BLaER1 (cell line): Measurements from ENCODE around the gene LRRC15.

Experiments
- H3K27ac ChIP-seq: shearing (Covaris generic); formaldehyde crosslinking; 2 replicates; pipeline ENCODE4 v1.8.1; 2022
- H3K27me3 ChIP-seq: shearing (Covaris generic); formaldehyde crosslinking; 2 replicates; pipeline ENCODE4 v1.8.1; 2022
- H3K36me3 ChIP-seq: shearing (Covaris generic); formaldehyde crosslinking; 2 replicates; pipeline ENCODE4 v1.8.1; 2022
- H3K4me1 ChIP-seq: shearing (Covaris generic); formaldehyde crosslinking; 2 replicates; pipeline ENCODE4 v1.8.1; 2022
- H3K4me2 ChIP-seq: shearing (Covaris generic); formaldehyde crosslinking; 2 replicates; pipeline ENCODE4 v1.8.1; 2022
- H3K4me3 ChIP-seq: shearing (Covaris generic); formaldehyde crosslinking; 2 replicates; pipeline ENCODE4 v1.8.1; 2022
- H3K9ac ChIP-seq: shearing (Covaris generic); formaldehyde crosslinking; 2 replicates; pipeline ENCODE4 v1.8.1; 2022
- H3K9me3 ChIP-seq: shearing (Covaris generic); formaldehyde crosslinking; 2 replicates; pipeline ENCODE4 v1.8.1; 2022
- H4K20me1 ChIP-seq: shearing (Covaris generic); formaldehyde crosslinking; 2 replicates; pipeline ENCODE4 v1.8.1; 2022
- Cebpa-rat ChIP-seq: shearing (Covaris generic); IDR thresholded peaks from 2 replicates; pipeline ENCODE4 v1.8.1; 2022

The LRRC15 gene

GRCh38 chr3:194330579-194330978 is 39.0 kb downstream of the LRRC15 start:
- TF ChIP-seq Cebpa-rat: no peak
- Histone ChIP-seq H3K9me3 (0 out of 2 replicates have a peak, but pooled peaks cover 6% of the 10 kb centered on the region), H3K27me3 (peaks cover 23% of the 10 kb centered on the region), H3K4me1 (peaks cover 18% of the 10 kb centered on the region), H3K36me3 (no peaks in the 10 kb centered on the region), H3K9ac (no peak overlapping the region), H3K27ac (no peak overlapping the region), H3K4me3 (no peak overlapping the region), H3K4me2 (peak overlapping the region; percentile 30), H4K20me1 (no peaks in the 10 kb centered on the region)

- Histone ChIP-seq H3K9me3 (0 out of 2 replicates have a peak, but pooled peaks cover 6% of the 10 kb centered on the region), H3K4me1 (peaks cover 14% of the 10 kb centered on the region), H3K27me3 (peaks cover 23% of the 10 kb centered on the region), H3K9ac (no peak overlapping the region), H3K4me2 (peak overlapping the region; percentile 30; the same call in 1 of the 2 replicates), H3K27ac (no peak overlapping the region), H4K20me1 (no peaks in the 10 kb centered on the region), H3K36me3 (no peaks in the 10 kb centered on the region), H3K4me3 (no peak overlapping the region)
- no peak for TF ChIP-seq Cebpa-rat
Measured at GRCh38 chr3:194330160-194330559, 39.4 kb downstream of the LRRC15 start.

- no peaks in the 10 kb centered on the region for H4K20me1 ChIP-seq
- H3K9me3 ChIP-seq: 0 out of 2 replicates have a peak, but pooled peaks cover 6% of the 10 kb centered on the region
- no peak overlapping the region for H3K9ac ChIP-seq
- H3K4me3 ChIP-seq: no peak overlapping the region
- no peaks in the 10 kb centered on the region for H3K36me3 ChIP-seq
- no peak overlapping the region for H3K27ac ChIP-seq
- H3K4me1 ChIP-seq: peaks cover 13% of the 10 kb centered on the region
- TF ChIP-seq Cebpa-rat: no peak
- H3K27me3 ChIP-seq: peaks cover 23% of the 10 kb centered on the region
- H3K4me2 ChIP-seq: no peak overlapping the region
Measured at GRCh38 chr3:194329583-194329965, 40.0 kb downstream of the LRRC15 start.

DNA sequence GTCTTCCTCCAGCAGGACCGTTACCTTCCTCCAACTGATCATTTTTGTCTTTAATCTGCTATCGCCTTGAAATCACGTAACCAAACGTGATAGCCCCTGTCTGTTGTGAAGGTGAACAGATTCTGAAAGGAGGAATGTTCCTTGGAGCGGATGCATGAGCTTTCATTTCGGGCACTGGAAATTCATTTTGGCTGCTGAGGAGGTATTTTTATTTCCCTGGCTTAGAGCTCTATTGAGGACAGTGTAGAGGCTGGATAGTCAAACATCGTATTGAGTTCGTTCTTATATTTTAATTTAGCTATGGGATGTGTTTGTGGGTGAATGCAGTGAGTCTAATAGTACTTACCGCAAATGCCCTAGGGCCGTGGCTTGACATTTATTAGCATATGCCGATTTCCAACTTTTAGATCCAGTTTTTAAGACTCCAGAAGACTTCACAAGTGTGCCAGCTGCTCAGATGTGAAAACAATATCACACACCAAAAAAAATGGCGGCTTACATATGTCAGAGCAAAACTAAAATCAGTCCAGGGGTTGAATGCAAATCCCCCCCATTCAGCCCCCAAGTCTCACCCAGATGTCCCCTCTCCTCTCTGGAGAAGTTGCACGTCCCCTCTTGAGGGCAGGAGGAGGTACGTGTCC is 40.5 kb downstream of the LRRC15 start:
- Histone ChIP-seq H3K27ac (no peak overlapping the region), H3K27me3 (peaks cover 23% of the 10 kb centered on the region), H3K9ac (no peak overlapping the region), H3K36me3 (no peaks in the 10 kb centered on the region), H4K20me1 (no peaks in the 10 kb centered on the region), H3K4me2 (no peak overlapping the region), H3K4me3 (no peak overlapping the region), H3K9me3 (0 out of 2 replicates have a peak, but pooled peaks cover 6% of the 10 kb centered on the region), H3K4me1 (peaks cover 17% of the 10 kb centered on the region)
- TF ChIP-seq Cebpa-rat: no peak

DNA sequence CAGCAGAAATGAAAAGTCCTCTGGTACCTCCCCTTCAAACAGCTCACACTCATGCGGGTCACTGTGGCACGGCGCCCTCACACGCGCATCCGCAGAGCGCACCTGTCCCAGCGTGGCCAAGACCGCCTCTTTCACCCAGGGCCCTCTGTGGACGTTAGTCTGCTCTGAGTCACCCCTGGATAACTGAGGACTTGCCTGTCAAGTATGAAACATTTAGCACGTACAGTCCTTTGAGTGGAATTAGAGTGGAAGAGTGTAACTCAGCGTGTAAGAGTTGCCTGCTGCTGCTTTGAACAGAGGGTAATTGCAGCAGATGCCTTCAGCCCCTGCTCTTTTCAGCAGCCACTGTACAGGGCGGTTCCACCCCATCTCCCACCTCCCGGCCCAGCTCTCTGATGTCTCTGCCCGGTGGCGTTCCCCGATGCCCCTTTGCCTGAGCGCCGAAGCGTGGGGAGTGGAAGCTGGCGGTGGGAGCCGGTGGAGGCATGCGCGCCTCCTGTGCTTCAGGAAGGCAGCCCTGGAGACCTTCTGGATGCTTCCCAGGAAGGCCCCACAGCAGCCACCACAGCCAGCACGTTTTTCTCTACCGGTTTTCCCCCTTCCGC is 41.4 kb downstream of the LRRC15 start:
- no peaks in the 10 kb centered on the region for H4K20me1 ChIP-seq
- no peak overlapping the region for H3K4me3 ChIP-seq
- peaks cover 17% of the 10 kb centered on the region for H3K27me3 ChIP-seq
- 0 out of 2 replicates have a peak, but pooled peaks cover 6% of the 10 kb centered on the region for H3K9me3 ChIP-seq
- no peak overlapping the region for H3K27ac ChIP-seq
- H3K36me3 ChIP-seq: no peaks in the 10 kb centered on the region
- TF ChIP-seq Cebpa-rat: no peak
- H3K9ac ChIP-seq: no peak overlapping the region
- peaks cover 17% of the 10 kb centered on the region for H3K4me1 ChIP-seq
- no peak overlapping the region for H3K4me2 ChIP-seq

DNA sequence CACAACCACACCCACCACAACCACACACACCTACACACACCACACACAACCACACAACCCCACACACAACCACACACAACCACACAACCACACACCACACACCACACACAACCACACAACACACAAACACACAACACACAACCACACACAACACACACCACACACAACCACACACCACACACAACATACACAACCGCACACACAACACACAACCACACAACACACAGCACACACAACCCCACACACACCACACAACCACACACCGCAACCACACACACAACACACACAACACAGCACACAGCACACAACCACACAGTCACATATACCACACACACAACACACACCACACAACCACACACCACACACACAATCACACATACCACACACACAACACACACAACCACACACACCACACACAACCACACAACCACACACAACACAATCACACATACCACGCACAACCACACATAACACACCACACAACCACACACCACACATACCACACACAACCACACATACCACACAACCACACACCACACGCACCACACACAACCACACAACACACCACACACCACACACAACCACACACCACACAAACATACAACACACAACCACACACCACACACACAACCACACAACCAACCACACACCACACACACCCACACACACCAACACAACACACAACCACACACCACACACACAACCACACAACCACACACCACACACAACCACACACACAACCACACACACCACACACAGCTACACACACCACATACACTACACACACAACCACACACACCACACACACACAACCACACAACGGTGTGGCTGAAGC is 42.1 kb downstream of the LRRC15 start:
- H3K27me3 ChIP-seq: peaks cover 10% of the 10 kb centered on the region
- H4K20me1 ChIP-seq: no peaks in the 10 kb centered on the region
- no peak overlapping the region for H3K4me2 ChIP-seq
- no peak overlapping the region for H3K9ac ChIP-seq
- H3K36me3 ChIP-seq: no peaks in the 10 kb centered on the region
- H3K27ac ChIP-seq: no peak overlapping the region
- no peak for TF ChIP-seq Cebpa-rat
- H3K4me3 ChIP-seq: no peak overlapping the region
- H3K4me1 ChIP-seq: peaks cover 15% of the 10 kb centered on the region
- H3K9me3 ChIP-seq: 0 out of 2 replicates have a peak, but pooled peaks cover 6% of the 10 kb centered on the region

DNA sequence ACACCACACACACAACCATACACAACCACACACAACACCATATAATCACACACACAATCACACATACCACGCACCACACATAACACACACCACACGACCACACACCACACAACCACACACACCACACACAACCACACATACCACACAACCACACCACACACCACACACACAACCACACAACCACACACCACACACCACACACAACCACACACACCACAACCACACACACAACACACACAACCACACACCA is 42.6 kb downstream of the LRRC15 start:
- TF ChIP-seq Cebpa-rat: no peak
- no peaks in the 10 kb centered on the region for H4K20me1 ChIP-seq
- H3K4me2 ChIP-seq: no peak overlapping the region
- H3K27ac ChIP-seq: no peak overlapping the region
- H3K9ac ChIP-seq: no peak overlapping the region
- peaks cover 4% of the 10 kb centered on the region for H3K27me3 ChIP-seq
- H3K36me3 ChIP-seq: no peaks in the 10 kb centered on the region
- H3K4me3 ChIP-seq: no peak overlapping the region
- H3K9me3 ChIP-seq: 0 out of 2 replicates have a peak, but pooled peaks cover 6% of the 10 kb centered on the region
- H3K4me1 ChIP-seq: peaks cover 15% of the 10 kb centered on the region

GRCh38 chr3:194326192-194326967 is 43.2 kb downstream of the LRRC15 start:
- Histone ChIP-seq H4K20me1 (no peaks in the 10 kb centered on the region), H3K36me3 (no peaks in the 10 kb centered on the region), H3K9ac (no peak overlapping the region), H3K4me2 (no peak overlapping the region), H3K4me3 (no peak overlapping the region), H3K27me3 (no peaks in the 10 kb centered on the region; the same call in 1 of the 2 replicates), H3K9me3 (0 out of 2 replicates have a peak, but pooled peaks cover 6% of the 10 kb centered on the region), H3K4me1 (peaks cover 15% of the 10 kb centered on the region), H3K27ac (no peak overlapping the region)
- TF ChIP-seq Cebpa-rat: no peak

- no peaks in the 10 kb centered on the region for H4K20me1 ChIP-seq
- no peak for TF ChIP-seq Cebpa-rat
- H3K4me2 ChIP-seq: no peak overlapping the region
- H3K9ac ChIP-seq: no peak overlapping the region
- H3K36me3 ChIP-seq: no peaks in the 10 kb centered on the region
- H3K27ac ChIP-seq: no peak overlapping the region
- 0 out of 2 replicates have a peak, but pooled peaks cover 6% of the 10 kb centered on the region for H3K9me3 ChIP-seq
- peaks cover 10% of the 10 kb centered on the region for H3K4me1 ChIP-seq
- no peak overlapping the region for H3K4me3 ChIP-seq
- no peaks in the 10 kb centered on the region for H3K27me3 ChIP-seq
Measured at GRCh38 chr3:194325424-194326153, 44.0 kb downstream of the LRRC15 start.
